Activated CD4-positive, alpha-beta T cell treated with anti-CD3 and anti-CD28 coated beads, Interleukin-2, amount 10 ng/mL, durations not matched to agents 24 days and 14 days (primary cell): ENCODE data around the gene TMA7. TPM values are rescaled to one million over a fixed set of nuclear protein-coding genes. Genes with fewer than 3 reads are reported as not detected.

ENCODE experiments used
- DNase-seq: peaks from one replicate; pipeline ENCODE4 v3.0.0; 2022
- H3K27ac Mint-ChIP-seq: one replicate; pipeline ENCODE4 v1.8.0; 2022; ENCODE audit warnings: mild to moderate bottlenecking, mixed read lengths
- H3K27me3 Mint-ChIP-seq: one replicate; pipeline ENCODE4 v1.8.0; 2022; ENCODE audit warnings: mixed read lengths
- H3K36me3 Mint-ChIP-seq: one replicate; pipeline ENCODE4 v1.8.0; 2022; ENCODE audit warnings: low read depth, mild to moderate bottlenecking, mixed read lengths
- H3K4me1 Mint-ChIP-seq: one replicate; pipeline ENCODE4 v1.8.0; 2021; ENCODE audit warnings: mixed read lengths
- H3K4me3 Mint-ChIP-seq: one replicate; pipeline ENCODE4 v1.8.0; 2022; ENCODE audit warnings: mild to moderate bottlenecking, moderate library complexity, mixed read lengths
- H3K9me3 Mint-ChIP-seq: one replicate; pipeline ENCODE4 v1.8.0; 2021; ENCODE audit warnings: mixed read lengths
- intact Hi-C: fragments of 100-400 bp; cut with micrococcal nuclease; formaldehyde crosslinking; loops from one replicate; pipeline ENCODE4 v1.15.1; 2023
- total RNA-seq: library from RNA; stranded (reverse); gene quantifications from 2 replicates; pipeline ENCODE4 v1.2.3, GENCODE V29; 2022

The TMA7 gene
- total RNA-seq, 1 donor from 2014 or later: 275 TPM

DNA sequence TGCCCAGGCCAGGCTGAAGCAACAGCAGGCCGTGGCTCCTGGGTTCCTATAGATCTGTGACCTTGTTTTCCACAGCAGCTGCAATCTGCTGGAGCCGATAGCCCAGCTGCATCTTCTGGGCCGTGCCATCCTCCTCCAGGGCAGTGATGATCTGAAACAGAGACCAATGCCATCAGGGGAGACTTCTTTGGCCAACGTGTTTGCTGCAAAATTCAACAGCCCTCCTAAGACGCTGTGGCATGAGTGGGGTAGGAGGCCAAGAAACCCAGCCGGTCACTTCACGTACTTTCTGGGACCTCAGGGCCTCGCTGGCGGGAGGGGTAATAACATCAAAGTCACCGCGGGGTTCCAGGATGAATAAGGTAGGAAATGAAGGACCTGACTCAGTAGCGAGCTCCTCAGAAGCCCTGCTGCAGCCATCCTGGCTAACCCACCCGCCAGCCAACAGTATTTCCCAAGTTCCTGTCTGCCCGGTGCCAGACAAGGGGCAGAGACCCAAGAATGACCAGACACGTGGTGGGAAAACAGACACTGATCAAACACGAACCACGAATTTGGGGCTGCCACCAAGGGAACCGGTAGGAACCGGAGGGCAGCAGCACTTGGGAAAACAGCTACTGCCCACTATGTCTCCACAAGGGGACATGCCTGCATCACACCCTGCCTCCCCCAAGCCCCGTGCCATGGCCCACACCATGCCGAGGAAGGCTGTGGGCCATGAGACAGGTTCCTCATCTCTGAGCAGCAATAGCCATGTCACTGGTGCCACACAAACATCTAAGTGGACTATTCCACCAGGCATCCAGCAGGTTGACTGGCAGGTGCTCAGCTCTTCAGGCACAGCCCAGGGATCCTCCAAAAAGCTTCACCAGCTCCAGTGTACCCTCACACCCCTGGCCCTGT lies 35.4 kb upstream of the TMA7 start:
- H3K27me3 Mint-ChIP-seq: peaks cover 2% of the 10 kb centered on the region
- no peak for DNase-seq
- H3K27ac Mint-ChIP-seq: no peak overlapping the region
- H3K36me3 Mint-ChIP-seq: no peaks in the 10 kb centered on the region
- intact Hi-C loops: loop anchor here (10.0 kb wide), 1 partner anchor 130 kb away; no protein-coding TSS in a partner anchor
- no peaks in the 10 kb centered on the region for H3K9me3 Mint-ChIP-seq
- peaks cover 2% of the 10 kb centered on the region for H3K4me1 Mint-ChIP-seq
- H3K4me3 Mint-ChIP-seq: no peak overlapping the region

DNA sequence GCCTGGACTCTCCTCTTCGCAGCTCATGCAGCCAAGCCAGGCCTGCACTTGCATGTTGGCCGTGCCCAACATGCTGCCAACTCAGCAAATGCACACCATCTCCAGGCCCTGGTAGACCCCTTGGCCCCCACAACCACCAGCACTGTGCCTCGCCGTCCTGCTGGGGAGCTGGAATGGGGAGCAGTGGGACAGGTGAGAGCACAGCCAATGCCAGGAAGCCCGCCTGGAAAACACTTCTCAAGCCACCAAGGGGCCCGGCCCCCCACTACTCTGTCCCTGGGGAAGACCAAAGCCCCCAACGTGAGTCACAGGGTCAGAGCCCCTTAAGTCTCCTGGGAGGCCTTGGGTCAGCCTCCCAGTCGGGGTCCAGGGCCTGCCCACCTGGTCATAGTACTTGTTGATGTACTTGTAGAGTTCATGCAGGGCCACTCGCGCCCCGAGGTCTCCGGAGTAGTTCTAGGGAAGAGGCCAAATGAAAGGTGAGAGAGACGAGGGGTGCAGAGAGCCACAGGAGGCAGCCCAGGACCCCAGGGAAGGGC lies 34.6 kb upstream of the TMA7 start:
- peaks cover 2% of the 10 kb centered on the region for H3K27me3 Mint-ChIP-seq
- peaks cover 2% of the 10 kb centered on the region for H3K4me1 Mint-ChIP-seq
- no peaks in the 10 kb centered on the region for H3K36me3 Mint-ChIP-seq
- H3K4me3 Mint-ChIP-seq: no peak overlapping the region
- H3K27ac Mint-ChIP-seq: no peak overlapping the region
- DNase-seq: no peak
- intact Hi-C loops: loop anchor here (10.0 kb wide), 1 partner anchor 131 kb away; no protein-coding TSS in a partner anchor
- no peaks in the 10 kb centered on the region for H3K9me3 Mint-ChIP-seq

DNA sequence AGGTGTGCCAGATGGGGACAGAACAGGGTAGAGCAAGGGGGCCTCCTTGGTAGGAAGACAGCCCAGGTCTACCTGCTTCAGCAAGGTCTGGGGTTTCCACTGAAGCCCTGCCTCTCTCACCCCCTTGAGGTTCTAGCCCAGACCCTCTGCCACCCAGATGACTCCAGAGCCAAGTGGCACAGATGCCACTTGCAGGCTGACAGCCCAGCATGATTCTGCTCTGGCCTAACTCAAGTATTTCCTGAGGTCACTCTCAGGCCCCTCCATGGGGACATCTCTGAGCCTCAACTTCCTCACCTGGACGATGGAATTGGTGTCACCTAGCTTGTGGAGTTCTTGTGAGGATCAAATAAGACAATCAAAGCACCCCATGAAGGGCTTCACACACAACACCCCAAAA lies 34.1 kb upstream of the TMA7 start:
- intact Hi-C loops: loop anchor here (10.0 kb wide), 1 partner anchor 131 kb away; no protein-coding TSS in a partner anchor
- Mint-ChIP-seq H3K9me3 (no peaks in the 10 kb centered on the region), H3K4me3 (no peak overlapping the region), H3K27me3 (no peaks in the 10 kb centered on the region), H3K4me1 (peaks cover 1% of the 10 kb centered on the region), H3K36me3 (no peaks in the 10 kb centered on the region), H3K27ac (no peak overlapping the region)
- no peak for DNase-seq

DNA sequence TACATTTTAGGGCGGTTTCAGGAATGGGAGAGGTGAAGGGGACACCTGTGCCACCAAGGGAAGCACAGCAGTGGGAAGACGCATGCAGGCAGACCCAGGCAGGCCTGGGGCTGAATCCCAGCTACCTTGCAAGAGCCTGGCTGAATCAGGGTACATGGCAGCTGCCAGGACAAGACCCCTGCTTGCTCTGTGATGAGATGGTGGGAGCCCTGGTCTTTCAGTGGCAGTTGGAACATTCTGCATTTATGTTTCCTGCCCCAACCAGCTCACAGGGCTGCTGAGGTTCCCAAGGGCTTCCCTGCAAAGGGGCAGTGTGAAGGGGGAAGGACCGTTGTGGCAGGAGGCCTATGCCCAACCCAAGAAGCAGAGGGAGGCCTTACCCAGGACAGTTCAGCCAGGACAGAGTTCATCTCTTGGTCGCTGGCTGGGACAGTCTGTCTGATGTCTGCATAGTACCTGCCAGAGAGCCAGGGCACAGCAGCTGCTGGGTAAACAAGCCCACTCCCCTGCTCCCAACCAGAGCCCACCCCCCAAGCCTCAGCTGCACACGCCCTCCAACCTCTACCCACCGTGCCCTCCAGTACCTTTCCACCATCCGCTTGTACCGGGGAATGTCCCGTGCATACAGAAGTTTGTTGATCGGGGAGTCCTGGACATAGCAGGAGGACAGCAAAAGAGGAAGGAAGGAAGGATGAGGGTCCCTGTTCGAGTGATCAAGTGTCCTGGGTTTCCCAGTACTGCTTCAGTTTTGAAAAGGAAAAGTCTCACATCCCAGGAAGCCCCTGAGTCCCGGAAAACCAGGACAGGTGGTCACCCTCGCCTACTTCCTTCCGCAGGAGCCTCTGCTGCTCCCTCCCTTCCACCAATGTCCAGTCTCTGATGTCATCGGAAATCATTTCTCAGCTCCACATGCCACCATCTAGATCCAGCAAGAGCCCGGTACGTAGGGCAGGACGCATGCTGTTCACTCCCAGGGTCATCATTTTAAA lies 33.3 kb upstream of the TMA7 start:
- H3K36me3 Mint-ChIP-seq: no peaks in the 10 kb centered on the region
- no peaks in the 10 kb centered on the region for H3K9me3 Mint-ChIP-seq
- no peaks in the 10 kb centered on the region for H3K27me3 Mint-ChIP-seq
- no peak overlapping the region for H3K4me3 Mint-ChIP-seq
- no peaks in the 10 kb centered on the region for H3K4me1 Mint-ChIP-seq
- intact Hi-C loops: loop anchor here (10.0 kb wide), 1 partner anchor 132 kb away; no protein-coding TSS in a partner anchor
- DNase-seq: no peak
- H3K27ac Mint-ChIP-seq: no peak overlapping the region

DNA sequence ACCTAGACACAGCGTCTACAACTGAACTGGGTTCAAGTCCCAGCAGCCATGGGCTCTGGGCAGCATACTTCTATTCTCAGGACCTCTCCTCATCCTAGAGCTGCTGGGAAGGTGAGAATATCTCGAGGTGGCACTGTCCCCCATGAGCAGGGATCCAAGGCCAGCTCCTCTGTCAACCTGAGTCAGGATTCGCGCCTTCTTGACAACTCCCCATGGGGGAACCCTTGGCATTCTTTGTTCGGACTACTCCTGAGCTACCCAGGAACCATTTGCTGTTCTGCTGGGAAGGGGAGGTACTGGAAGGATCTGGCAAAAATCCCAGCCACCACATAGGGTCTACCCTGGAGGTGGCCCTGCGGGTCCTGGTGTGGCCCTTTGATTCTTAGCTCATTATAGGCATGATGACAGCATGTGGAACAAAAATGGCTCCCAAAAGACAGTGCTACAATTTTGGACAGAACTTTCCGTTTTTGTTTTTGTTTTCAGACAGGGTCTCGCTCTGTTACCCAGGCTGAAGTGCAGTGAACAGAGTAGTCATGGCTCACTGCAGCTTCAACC lies 32.4 kb upstream of the TMA7 start:
- H3K27me3 Mint-ChIP-seq: no peaks in the 10 kb centered on the region
- H3K27ac Mint-ChIP-seq: no peak overlapping the region
- no peaks in the 10 kb centered on the region for H3K36me3 Mint-ChIP-seq
- H3K9me3 Mint-ChIP-seq: no peaks in the 10 kb centered on the region
- no peak overlapping the region for H3K4me3 Mint-ChIP-seq
- no peak for DNase-seq
- intact Hi-C loops: loop anchor here (10.0 kb wide), 1 partner anchor 133 kb away; no protein-coding TSS in a partner anchor
- H3K4me1 Mint-ChIP-seq: no peaks in the 10 kb centered on the region

DNA sequence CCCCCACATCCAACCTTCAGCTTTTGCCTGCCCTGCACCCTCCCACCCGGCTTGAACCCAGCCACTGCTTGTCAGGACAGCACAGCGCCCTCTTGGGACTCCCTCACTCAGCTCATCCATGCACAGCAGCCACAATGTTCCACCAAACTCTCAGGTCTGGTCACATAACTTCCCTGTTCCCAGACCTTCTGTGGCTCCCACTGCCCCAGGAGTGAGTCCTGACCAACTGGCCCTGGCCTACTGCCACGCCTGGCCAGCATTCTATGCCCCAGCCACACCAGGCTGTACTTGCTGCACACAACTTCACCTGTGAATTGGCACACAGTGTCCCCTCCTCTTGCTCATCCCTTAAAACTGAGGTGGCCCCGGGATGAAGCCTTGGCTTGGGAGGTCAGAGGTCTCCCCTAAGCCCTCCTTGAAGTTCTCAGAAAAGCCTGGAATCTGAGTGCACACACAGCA lies 31.2 kb upstream of the TMA7 start:
- no peak for DNase-seq
- Mint-ChIP-seq H3K36me3 (no peaks in the 10 kb centered on the region), H3K9me3 (no peaks in the 10 kb centered on the region), H3K27ac (no peak overlapping the region), H3K4me3 (no peak overlapping the region), H3K4me1 (no peaks in the 10 kb centered on the region), H3K27me3 (no peaks in the 10 kb centered on the region)
- intact Hi-C loops: loop anchor here (10.0 kb wide), 1 partner anchor 134 kb away; no protein-coding TSS in a partner anchor

DNA sequence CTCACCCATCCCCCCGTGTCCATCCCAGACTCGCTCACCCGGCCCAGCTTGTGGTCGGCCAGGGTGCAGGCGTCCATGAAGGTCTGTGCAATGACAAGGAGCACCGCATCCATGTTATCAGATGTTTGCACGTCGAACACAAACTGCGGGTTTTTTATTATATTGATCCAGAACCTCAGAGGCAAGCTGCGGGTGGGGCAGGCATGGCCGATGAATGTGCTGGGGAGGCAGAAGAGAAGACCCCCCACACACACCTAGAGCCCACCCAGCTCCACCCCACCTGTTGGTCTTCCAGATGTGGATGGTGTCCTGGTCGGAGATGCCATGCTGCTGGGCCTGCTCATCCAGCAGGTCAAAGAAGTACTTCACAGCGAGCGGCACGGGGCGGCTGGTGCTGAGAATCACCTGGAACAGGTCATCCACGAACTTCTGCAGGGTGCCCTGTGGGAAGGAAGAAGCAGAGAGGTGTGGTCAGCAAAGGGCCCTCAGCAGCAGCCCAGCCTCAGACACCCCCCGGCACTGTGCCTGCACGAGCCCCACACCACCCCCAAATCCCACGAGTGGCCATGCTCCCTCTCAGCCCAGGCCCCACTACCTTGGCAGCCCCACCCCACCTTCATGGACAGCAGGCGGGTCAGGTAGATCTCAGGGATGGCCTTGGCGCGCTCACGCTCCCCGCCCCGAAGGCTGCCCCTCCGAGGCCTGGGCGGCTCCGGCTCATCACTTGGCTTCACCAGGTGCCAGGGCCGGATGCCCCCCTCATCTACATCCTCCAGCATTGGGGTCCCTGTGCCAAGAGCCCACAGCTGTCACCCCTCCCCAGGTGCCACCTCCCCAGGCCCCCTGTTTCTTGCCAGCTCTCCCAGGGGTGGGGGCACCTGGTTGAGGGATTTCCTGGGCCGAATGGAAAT lies 30.5 kb upstream of the TMA7 start:
- no peak for DNase-seq
- H3K9me3 Mint-ChIP-seq: no peaks in the 10 kb centered on the region
- H3K4me1 Mint-ChIP-seq: no peaks in the 10 kb centered on the region
- no peaks in the 10 kb centered on the region for H3K36me3 Mint-ChIP-seq
- intact Hi-C loops: loop anchor here (10.0 kb wide), 1 partner anchor 135 kb away; no protein-coding TSS in a partner anchor
- H3K27me3 Mint-ChIP-seq: no peaks in the 10 kb centered on the region
- no peak overlapping the region for H3K4me3 Mint-ChIP-seq
- H3K27ac Mint-ChIP-seq: no peak overlapping the region

DNA sequence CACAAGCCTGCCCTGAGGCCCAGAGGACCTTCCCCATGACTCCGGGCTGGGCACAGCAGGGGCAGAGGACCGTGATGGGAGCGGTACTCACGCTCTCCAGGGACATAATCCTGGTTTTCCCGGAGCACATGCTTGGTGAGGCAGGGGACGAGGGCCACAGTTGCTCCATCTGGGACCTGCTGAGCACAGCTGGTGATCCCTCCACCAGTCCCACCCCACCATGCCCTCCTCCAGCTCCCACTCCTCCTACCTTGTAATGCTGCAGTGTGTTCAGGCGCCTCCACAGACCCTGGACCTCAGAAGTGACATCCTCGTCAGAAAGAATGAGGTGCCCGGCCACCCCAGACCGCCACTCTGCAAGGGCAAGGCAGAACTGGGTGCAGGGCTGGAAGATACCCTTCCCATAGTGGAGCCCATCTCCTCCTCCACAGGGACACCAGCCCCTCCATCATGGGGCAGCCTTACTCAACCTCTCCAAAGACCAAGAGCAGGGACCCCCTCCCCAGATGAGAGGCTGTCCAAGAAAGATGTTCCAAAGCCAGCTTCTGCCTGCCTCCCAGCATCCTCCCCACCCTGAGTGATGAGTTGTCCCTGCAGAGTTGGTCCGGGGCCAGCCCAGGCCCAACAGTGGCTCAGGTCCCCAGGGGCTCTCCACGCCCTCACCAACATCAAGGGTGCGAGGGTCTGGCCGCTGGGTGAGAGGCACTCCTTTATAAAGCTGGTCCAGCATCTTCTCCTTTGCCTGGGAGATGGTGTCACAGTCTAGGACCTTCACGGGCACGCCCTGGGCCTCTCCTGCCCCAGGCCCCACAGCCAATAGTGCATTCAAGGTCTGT lies 29.6 kb upstream of the TMA7 start:
- H3K27me3 Mint-ChIP-seq: no peaks in the 10 kb centered on the region
- H3K4me1 Mint-ChIP-seq: no peaks in the 10 kb centered on the region
- no peaks in the 10 kb centered on the region for H3K36me3 Mint-ChIP-seq
- H3K4me3 Mint-ChIP-seq: no peak overlapping the region
- no peak overlapping the region for H3K27ac Mint-ChIP-seq
- intact Hi-C loops: no loop called here
- H3K9me3 Mint-ChIP-seq: no peaks in the 10 kb centered on the region
- no peak for DNase-seq

DNA sequence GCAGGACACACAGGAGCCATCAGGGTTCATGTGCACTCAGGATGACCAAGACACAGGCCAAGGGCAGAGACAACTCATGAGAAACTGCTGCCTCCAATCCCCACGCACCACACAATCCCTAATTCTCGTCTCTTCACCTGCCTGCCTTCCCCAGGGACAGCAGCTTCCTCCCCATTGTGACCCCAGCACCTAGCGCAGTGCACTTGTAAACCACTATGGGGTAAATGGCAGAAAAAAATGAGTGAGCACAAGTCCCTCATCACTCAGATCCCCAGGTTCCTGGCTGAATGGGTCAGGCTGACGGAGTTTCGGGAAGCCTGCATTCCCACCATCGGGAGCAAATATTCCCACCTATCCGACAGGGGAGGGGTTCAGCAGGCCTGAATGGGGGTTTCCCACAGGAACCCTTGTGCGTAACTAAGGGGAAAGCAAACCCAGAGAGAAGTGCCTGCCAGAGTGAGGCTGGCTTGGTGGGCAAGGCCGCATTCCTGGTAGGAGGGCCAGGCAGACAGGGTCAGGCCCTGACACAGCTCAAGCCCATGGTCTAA lies 28.9 kb upstream of the TMA7 start:
- DNase-seq: no peak
- intact Hi-C loops: no loop called here
- H3K4me3 Mint-ChIP-seq: no peak overlapping the region

DNA sequence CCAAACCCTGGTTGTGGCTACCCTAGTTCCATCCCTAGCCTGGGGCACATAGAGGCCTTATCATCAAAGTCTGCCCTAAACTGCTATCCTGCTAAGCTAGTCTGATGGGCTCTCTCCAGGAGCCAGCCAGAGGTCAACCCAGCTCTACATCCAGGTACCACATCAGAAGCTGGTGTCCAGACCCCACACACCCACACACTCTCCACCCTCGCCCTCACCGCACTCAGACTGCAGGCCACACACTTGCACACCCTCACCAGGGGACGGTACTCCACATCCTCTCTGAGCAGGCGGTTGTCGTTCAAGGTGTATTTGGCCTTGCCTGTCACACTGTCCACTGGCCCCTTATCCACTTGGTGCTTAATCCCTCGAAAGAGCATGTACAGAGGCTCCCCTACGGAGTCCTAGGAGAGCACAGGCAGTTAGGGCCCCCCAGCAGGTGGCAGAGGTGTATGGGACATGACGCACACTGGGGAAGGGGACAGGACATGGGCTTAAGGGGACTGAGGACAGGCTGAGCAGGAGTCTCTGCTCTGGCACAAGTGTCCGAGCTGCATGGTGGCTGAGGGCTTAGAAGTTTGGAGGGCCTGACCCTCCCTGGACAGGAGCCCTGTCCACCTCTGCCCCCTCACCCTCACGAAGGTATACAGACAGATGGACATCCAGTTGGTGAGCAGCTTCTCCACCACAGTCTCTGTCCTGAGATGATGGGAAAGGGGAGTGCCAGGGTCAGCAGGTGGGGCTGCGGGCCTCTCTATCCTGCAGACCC lies 28.3 kb upstream of the TMA7 start:
- Mint-ChIP-seq H3K36me3 (no peaks in the 10 kb centered on the region), H3K4me3 (no peak overlapping the region), H3K4me1 (no peaks in the 10 kb centered on the region), H3K27ac (no peak overlapping the region), H3K9me3 (no peaks in the 10 kb centered on the region), H3K27me3 (no peaks in the 10 kb centered on the region)
- intact Hi-C loops: no loop called here
- no peak for DNase-seq

More for the DNA sequence above, 28.9 kb upstream of the TMA7 start:
- H3K4me1 Mint-ChIP-seq: no peaks in the 10 kb centered on the region
- no peaks in the 10 kb centered on the region for H3K36me3 Mint-ChIP-seq
- H3K27ac Mint-ChIP-seq: no peak overlapping the region
- H3K27me3 Mint-ChIP-seq: no peaks in the 10 kb centered on the region
- no peaks in the 10 kb centered on the region for H3K9me3 Mint-ChIP-seq

DNA sequence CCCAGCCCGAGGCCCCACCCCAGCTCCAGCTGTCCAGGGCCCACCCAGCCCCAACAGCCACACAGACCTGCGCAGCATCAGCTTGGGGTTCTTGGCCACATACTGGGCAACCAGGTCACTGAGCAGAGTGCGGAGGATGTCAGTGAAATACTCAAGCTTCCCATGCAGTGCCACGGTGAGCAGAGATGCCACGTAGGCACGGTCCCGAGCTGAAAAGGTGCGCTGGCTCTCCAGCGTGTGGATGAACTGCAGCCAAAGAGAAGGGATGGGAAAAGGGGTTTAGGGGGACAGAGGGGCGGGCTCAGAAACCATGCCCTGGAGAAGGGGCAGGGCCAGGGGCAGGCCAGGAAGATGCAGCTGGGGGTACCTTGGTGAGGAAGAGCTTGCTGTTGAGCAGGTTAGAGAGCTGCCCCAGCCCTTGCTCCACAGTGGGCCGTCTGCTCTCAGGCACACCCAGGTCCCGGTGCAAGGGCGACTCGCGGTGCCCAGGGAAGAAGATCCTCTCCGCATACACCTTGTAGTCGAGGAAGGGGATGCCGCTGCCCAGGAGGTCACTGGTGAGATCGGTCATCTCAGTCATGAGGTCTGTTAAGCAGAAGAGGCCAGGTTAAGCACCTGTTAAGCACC lies 27.6 kb upstream of the TMA7 start:
- no peaks in the 10 kb centered on the region for H3K36me3 Mint-ChIP-seq
- no peak overlapping the region for H3K27ac Mint-ChIP-seq
- intact Hi-C loops: no loop called here

More for the DNA sequence above, 27.6 kb upstream of the TMA7 start:
- Mint-ChIP-seq H3K9me3 (no peaks in the 10 kb centered on the region), H3K27me3 (no peaks in the 10 kb centered on the region), H3K4me3 (no peak overlapping the region), H3K4me1 (no peaks in the 10 kb centered on the region)
- no peak for DNase-seq
